OCI-LY3 (cell line): ENCODE data around the gene MYL10.
"Not testable (repeated sequence)": the region's sequence is repeated elsewhere in the genome, so short reads cannot be mapped to it uniquely, and the experiment has no call there.

Experiments
- CTCF ChIP-seq: fragments of 200-600, 300-600 bp; sonication (generic); IDR thresholded peaks from 2 replicates; pipeline ENCODE4 v1.5.1; 2014; ENCODE audit warnings: antibody characterized with exemption, low read length, low read depth
- EZH2phosphoT487 ChIP-seq: fragments of 200-600 bp; shearing (Covaris generic); IDR thresholded peaks from 2 replicates; pipeline ENCODE4 v1.6.1; 2018; ENCODE audit warnings: antibody characterized with exemption, mixed run types, low read depth

DNA sequence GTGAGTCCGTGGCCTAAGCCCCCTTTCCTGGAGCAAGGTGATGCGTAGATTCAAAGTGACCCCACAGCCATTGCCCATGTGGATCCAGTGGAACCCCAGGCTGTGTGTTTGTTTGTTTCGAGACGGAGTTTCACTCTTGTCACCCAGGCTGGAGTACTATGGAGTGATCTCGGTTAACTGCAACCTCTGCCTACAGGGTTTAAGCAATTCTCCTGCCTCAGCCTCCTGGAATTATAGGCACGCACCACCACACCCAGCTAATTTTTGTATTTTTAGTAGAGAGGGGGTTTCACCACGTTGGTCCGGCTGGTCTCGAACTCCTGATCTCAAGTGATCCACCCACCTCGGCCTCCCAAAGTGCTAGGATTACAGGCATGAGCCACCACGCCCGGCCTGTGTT lies 18.8 kb upstream of the MYL10 start:
- TF ChIP-seq EZH2phosphoT487, CTCF: not testable (repeated sequence)
